Stimulated activated CD4-positive, alpha-beta T cell treated with anti-CD3 and anti-CD28 coated beads, TNF-alpha, amount 100 ng/mL, for 1 hour (primary cell): ENCODE measurements around the gene SREBF1.
"Not testable (repeated sequence)": the region's sequence is repeated elsewhere in the genome, so short reads cannot be mapped to it uniquely, and the experiment has no call there.

Source experiments
- DNase-seq, 3 donors: peaks; one replicate each; pipeline ENCODE4 v3.0.0-alpha.2; 2020; ENCODE audit warnings: low read depth in 3 of 3, low spot score in 1 of 3

Gene SREBF1

GRCh38 chr17:17813055-17813724 lies 23.6 kb downstream of the SREBF1 start:
- DNase-seq: no peak

DNA sequence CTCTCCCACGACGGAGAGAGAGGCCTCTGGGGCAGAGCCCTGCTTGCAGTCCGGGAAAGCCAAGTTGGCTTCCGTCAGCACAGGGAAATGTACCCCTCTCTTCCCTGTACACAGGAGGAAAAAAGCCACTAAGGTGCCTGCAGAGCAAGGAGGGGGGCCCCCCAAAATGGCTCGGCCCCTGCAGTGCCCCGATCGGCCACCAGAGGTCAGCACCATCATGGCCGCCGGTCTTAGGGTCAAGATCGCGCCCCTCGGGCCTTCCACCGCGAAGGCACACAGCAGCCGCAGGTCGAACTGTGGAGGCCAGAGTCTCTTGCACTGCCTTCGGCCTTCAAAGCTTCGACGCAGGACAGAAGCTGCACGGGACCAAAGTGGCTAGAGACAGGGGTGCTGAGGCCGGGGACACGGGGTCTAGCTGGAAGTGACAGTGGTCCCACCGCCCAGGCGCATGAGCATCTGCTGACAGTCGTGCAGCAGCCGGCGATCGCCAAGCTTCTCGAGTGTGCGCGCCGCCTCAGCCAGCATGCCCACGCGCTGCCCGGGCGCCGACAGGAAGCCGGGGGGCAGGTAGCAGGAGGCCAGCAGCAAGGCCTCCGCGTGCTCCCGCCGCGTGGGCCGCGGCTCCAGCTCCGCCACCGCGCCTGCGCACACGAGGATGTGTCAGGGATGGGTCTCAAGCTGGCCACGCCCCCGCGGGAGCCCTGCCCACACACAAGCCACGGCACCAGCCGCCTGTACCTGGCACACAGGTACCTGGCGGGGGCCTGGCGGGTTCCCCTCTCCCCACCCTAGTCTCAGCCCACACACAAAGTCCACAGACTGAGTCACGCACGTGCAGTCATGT lies 24.4 kb downstream of the SREBF1 start:
- peak; percentile 33 to 71 (median 39) for DNase-seq

DNA sequence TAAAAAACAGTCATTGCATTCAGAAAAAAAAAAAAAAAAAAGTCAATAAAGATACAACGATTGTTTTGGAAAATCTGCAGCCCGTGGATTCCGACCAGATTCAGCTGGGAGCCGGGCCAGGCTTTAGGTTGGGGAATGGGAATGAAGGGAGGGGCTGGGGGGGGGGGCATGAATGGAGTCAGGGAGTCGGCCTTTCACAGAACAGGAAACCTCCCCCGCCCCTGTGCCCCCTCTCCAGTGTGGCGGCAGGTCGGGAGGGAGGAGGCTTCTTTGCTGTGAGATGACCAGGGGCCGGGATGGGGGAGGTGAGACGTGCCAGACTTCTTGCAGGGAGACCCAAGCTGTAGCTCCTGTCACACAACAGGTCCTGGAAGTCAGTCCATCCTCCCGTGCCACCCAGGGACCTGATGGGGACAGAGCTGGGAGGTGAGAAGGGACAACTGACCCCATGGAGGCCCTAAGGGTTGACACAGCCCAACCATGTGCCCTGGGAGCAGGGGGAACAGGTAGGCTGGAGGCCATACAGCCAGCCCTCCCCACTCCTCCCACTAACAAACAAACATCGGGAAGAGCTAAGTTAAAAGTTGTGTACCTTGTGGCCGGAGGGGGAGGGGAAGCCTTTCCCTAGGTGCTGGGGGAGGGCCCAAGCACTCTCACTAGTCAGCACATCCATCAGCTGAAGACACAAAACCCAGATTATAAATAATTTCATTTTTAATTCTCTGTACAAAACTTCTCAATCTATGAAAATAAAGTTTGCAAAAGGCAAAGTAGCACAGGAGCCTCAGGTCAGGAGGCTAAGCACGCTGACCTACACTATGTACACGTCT lies 25.2 kb downstream of the SREBF1 start:
- DNase-seq: no peak

DNA sequence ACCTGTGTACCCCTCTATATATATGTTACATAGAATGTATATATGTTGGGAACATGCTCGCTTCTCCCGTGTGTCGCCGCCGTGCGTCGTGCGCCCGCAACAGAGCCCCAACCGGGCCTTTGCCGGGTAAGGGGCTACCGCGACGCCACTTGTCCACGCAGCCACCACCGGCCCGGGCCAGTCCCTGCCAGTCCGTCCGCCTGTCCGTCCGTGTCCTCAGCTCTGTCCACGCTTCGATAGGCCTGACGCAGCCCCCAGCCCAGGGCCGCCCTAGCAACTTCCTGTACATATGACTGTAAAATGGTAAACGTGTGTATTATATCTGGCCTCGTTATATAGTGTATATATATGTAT lies 25.9 kb downstream of the SREBF1 start:
- no peak for DNase-seq

GRCh38 chr17:17810084-17810894 lies 26.5 kb downstream of the SREBF1 start:
- DNase-seq: no peak

DNA sequence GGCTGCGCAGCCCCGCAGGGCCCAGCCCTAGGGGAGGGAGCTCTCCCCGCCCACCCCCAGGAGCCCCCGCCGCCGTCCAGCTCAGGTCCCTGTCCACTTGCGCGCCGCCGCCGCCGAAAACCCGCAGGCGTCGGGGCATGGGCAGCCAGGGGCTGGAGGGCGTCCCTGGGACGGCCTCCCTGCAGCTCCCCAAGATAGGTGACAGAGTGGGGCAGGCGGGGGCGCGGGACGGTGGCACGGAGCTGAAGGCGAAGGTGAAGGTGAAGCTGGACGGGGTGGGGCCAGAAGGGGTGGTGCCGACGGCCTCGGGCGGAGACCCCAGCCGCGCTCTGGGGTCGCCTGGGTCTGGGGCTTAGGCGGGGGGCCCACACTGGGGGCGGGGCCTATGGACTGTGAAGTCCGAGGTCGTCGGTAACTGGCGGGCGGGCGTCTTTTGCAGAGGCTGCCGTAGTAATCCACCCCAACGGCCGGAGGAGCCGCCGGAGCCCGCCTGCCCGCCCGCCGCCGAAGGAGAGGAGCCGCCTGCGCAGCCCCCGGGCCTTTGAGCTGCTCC lies 27.2 kb downstream of the SREBF1 start:
- no peak for DNase-seq

DNA sequence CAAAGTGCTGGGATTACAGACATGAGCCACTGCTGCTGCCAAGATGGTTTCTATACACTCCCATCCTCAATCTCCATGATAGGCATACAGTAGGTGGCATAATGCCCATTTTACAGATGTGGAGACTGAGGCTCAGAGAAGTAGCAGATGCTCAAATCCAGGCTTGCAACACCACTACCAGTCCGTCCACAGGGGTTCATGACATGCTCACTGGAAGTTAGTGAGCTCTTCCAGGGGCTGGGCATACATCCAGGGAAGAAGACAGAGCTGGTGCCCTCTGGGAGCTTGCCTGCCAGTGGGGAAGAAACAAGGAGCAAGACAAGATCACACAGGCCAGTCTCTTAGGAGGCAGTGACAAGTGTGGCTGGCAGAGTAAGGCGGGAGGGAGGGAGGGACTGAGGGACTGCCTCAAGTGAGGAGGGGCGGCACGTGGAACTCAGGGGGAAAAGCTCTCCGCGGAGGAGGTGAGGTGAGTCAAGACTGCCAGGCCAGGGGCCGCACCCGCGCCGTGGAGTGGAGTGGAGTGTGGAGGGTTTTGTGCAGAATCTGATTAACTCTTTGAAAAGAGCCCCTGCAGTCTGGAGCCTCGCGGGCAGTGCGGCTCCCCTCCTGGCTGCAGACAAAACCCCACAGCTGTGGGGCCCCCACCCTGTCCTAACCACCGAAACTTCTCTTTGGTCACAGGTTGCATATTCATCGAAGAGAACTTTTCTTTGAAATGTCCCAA lies 27.9 kb downstream of the SREBF1 start:
- no peak for DNase-seq

DNA sequence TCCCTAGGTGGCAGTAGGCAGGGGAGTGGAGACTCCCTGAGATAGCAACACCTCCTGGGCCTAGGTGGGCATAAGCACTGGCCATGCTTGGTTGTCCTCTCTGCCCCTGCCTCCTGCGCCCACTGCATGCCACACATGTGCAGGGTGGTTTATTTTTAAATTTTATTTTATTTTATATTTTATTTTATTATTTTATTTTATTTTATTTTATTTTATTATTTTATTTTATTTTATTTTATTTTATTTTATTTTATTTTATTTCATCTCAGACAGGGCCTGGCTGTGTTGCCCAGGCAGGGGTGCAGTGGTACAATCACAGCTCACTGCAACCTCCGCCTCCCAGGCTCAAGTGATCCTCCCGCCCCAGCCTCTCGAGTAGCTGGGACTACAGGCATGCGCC lies 28.6 kb downstream of the SREBF1 start:
- DNase-seq: not testable (repeated sequence)

DNA sequence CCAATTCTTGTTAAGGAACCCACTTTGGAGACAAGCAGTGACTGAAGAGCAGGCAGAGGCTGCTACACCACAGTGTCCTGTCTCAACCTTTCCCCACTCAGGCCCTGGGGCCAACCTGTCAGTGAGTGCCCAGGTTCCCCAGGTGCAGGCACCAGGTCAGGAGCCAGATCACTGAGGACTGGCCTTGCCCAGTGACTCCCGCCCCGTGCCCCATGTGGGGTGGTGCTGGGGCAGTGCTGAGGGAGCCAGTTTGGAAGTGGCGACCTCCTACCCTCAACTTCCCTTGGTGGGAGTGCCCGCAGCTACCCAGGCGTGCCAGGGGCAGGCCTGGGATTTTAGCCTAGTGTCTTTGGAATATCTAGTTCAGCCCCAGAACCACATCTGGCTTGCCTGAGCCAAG lies 29.3 kb downstream of the SREBF1 start:
- no peak for DNase-seq

DNA sequence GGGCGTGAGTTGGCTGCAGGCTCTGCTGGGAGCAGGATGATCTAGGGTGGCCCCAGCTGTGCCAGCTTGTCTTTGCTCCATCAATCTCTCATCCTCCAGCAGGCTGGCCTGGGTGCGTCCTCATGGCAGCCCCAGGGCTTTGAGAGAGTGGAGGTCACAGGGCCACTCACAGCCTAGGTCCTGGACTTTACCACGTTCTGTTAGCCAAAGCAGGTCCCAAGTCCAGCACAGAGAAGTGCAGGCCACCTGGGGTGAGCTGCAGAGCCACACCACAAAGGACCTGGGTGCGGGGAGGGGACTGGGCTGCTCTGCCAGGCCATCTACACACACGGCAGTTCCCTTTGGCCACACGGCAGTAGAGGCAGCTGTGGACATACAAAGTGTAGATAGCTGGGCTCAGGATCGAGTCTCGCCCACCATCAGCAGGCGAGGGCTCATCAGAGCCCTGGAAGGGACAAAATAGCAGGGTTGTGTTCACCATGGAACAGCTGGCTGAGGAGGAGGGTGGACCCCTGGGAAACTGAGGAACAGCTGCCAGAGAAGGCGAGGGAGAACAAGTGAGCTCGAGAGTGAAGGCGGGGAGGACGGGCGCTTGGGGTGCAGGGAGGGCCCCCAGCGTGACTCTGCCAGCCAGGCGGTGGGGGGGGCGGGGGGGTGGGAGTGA lies 30.0 kb downstream of the SREBF1 start:
- DNase-seq: no peak

DNA sequence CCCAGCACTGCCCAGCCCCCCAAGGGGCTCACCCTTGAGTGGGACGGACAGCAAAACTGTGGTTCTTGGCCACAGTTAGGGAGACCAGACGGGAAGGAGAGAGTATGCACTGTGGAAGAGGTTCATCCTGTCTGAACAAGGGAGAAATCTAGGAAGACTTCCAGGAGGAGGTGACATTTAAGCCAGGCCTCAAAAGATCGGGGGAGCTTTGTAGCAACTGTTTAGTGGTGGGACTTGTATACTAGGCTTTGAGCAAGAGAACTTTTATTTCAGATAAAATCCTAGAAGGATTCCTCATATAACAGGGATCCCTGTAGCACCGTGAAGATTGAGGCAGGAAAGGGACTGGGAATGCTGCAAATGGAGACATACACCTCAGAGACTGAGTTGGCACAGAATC lies 30.8 kb downstream of the SREBF1 start:
- DNase-seq: no peak

- DNase-seq: no peak
Observed at GRCh38 chr17:17805575-17805974, 31.2 kb downstream of the SREBF1 start.

- DNase-seq: no peak
Observed at GRCh38 chr17:17804007-17804406, 32.8 kb downstream of the SREBF1 start.

DNA sequence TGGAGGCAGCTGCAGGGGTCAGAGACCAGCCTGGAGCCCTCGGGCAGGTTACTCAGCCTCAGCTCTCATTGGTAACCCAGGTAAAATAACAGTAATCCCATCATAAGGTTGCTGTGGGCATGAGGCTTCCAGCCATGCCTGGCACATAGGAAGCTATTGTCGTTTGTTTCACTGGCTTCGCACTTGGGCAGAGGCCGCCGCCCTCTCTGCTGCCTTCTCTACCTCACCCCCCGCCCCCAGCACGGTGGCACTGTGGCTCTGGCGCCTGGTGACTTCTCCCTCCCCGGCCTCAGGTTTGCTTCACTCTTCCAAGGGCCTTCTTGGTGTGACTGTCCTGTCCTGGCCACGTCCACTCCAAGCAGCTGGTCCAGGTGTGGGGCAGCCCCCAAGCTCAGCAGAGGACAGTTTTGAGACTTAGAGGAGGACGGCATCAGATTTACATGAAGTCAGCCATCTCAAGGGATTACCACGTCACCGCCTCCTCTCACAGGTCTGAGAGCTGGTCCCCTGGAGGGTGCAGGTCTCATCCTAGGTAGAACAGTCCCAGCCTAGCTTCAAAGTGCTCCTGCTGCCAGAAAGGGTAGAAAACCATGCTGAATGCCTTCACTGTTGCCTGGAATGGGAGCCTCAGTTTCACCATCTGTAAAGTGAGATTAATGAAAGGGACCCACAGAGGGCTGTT lies 34.8 kb downstream of the SREBF1 start:
- DNase-seq: no peak

- no peak for DNase-seq
Observed at GRCh38 chr17:17800504-17801021, 36.2 kb downstream of the SREBF1 start.

DNA sequence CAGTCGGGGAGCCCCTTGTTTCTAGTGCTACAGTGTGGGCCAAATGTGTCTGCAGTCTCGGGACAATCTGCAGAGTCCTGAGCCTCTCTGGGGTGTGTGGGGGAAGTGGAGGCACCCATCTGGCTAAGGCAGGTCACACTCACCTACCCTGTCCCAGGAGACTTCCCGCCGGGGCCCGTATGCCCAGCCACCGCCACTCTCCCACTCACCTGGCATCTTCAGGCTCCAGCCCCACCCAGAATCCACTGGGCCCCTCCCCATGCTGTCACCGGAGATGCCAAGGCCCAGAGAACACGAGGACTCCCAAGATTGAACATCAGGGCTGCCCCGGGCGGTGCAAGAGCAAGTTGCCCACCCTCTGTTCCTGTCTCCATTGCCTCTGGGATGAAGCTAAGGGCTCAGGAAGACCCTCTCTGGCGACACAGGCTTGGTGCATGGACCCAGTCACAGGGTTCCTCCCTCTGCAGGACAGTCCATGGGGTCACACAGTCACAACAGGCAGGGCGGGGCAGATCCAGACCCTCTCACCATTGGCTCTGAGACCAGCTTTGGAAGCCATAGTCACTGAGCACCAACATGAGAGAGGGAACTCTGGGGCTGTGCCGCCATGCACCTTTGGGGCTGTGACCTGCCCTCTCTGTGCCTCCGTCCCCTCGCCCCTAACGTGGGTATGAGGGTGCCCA lies 38.1 kb downstream of the SREBF1 start:
- no peak for DNase-seq

DNA sequence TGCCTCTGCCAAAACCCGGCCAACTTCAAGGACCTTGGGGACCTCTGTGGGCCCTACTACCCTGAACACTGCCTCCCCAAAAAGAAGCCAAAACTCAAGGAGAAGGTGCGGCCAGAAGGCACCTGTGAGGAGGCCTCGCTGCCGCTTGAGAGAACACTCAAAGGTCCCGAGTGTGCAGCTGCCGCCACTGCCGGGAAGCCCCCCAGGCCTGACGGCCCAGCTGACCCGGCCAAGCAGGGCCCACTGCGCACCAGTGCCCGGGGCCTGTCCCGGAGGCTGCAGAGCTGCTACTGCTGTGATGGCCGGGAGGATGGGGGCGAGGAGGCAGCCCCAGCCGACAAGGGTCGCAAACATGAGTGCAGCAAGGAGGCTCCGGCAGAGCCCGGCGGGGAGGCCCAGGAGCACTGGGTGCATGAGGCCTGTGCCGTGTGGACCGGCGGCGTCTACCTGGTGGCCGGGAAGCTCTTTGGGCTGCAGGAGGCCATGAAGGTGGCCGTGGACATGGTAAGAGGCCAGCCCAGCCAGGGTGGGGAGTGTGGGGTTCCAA lies 38.7 kb downstream of the SREBF1 start:
- no peak for DNase-seq
